ENCODE data around the gene CARF.
"Not testable (repeated sequence)": the region's sequence is repeated elsewhere in the genome, so short reads cannot be mapped to it uniquely, and the experiment has no call there.

Gene CARF

DNA sequence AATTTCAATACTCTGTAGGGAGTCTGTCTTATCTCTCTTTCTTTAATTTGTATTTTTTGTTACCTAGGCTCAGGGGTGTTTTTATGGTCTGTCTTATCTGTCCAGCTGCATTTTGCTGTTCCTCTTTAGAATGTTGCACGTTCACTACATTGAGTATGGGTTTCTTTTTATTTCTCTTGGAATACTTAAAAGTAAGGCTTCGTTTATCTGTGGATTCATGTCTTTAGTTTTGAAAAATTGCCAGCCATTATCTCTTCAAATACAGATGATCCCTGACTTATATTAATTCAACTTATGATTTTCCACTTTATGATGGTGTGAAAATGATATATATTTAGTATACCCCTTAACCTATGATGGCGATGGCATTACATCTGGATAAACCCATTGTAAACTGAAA, 26.9 kb downstream of the CARF start:
- Histone ChIP-seq H3K4me3 (ENCODE audit: low read depth, low read length) (no peak overlapping the region), H3K79me2 (ENCODE audit: control insufficient read depth, insufficient read depth, low read length, unreplicated experiment) (no peaks in the 10 kb centered on the region), H3K27me3 (ENCODE audit: insufficient read depth, low read length) (no peaks in the 10 kb centered on the region), H3K36me3 (ENCODE audit: insufficient read depth, low read length) (no peaks in the 10 kb centered on the region; the same call in 1 of the 2 replicates), H2AFZ (ENCODE audit: low read length, unreplicated experiment) (no peak overlapping the region), H3K27ac (ENCODE audit: low read depth, low read length) (no peak overlapping the region), H3K4me1 (ENCODE audit: control insufficient read depth, insufficient read depth, low read length, unreplicated experiment) (no peaks in the 10 kb centered on the region)

DNA sequence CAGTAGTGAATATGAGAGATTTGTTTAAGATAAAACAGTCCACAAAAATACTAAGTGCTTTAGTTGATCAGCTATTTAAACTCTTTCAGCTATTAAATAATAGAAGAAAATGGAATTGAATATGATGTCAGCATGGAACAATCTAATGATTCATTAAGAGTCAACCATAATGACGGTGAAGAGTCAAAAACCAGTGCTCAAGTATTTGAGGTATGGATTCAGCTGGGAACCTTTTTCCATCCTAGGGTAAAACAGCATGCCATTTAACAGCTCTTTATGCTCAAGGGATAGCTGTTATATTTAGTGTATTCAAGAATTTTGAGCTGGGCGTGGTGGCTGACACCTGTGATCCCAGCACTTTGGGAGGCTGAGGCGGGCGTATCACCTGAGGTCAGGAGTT, 29.7 kb downstream of the CARF start:
- Histone ChIP-seq H3K4me1 (ENCODE audit: control insufficient read depth, insufficient read depth, low read length, unreplicated experiment) (peaks cover 4% of the 10 kb centered on the region), H3K36me3 (ENCODE audit: insufficient read depth, low read length) (peaks cover 5% of the 10 kb centered on the region; the same call in 1 of the 2 replicates), H3K27me3 (ENCODE audit: insufficient read depth, low read length) (no peaks in the 10 kb centered on the region), H3K79me2 (ENCODE audit: control insufficient read depth, insufficient read depth, low read length, unreplicated experiment) (no peaks in the 10 kb centered on the region), H3K27ac (ENCODE audit: low read depth, low read length) (no peak overlapping the region), H3K4me3 (ENCODE audit: low read depth, low read length) (no peak overlapping the region), H2AFZ (ENCODE audit: low read length, unreplicated experiment) (no peak overlapping the region)

DNA sequence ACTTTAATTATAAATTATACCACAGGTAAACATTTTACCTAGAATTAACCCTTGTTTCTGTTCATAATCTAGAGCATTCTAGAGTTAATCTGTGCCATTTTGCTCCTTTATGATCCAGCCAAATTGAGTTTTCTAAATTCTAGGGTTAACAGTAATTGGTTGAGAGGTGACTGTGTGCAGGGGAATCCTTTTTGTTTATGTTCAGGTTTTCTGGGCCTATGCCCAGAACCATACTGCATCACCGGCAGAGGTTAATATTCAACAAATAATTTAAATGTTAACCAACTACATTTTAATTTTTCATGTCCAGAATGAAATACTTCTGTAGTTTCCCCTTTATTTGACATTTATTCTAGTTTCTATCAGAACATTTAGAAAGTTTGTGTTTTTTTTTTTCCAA, 32.3 kb downstream of the CARF start:
- Histone ChIP-seq H3K4me3 (ENCODE audit: low read depth, low read length) (no peak overlapping the region), H3K4me1 (ENCODE audit: control insufficient read depth, insufficient read depth, low read length, unreplicated experiment) (peaks cover 4% of the 10 kb centered on the region), H3K27ac (ENCODE audit: low read depth, low read length) (no peak overlapping the region), H3K36me3 (ENCODE audit: insufficient read depth, low read length) (peaks cover 10% of the 10 kb centered on the region; the same call in 1 of the 2 replicates), H2AFZ (ENCODE audit: low read length, unreplicated experiment) (peak overlapping the region; percentile 10), H3K27me3 (ENCODE audit: insufficient read depth, low read length) (no peaks in the 10 kb centered on the region), H3K79me2 (ENCODE audit: control insufficient read depth, insufficient read depth, low read length, unreplicated experiment) (no peaks in the 10 kb centered on the region)

DNA sequence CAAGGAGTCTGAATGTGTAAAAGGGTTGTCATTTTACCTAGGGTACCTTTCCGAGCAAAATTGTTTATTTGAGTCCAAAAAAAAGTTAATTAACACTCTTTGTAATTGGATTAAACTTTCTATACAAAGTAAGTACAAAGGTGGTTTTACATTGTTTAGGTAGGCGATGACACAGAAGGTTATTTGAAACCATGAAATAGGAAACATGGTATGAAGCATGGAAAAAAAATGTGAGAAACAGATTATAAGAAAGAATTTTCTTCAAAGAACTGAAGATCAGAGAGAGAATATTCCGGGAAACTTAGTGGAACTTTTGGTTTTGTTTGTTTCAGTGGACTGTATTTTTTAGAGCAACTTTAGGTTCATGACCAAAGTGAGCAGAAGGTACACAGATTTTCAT, 32.7 kb downstream of the CARF start:
- no peaks in the 10 kb centered on the region for H3K79me2 ChIP-seq (ENCODE audit: control insufficient read depth, insufficient read depth, low read length, unreplicated experiment)
- H2AFZ ChIP-seq (ENCODE audit: low read length, unreplicated experiment) = peak overlapping the region; percentile 10
- 0 out of 2 replicates have a peak, but pooled peaks cover 10% of the 10 kb centered on the region for H3K36me3 ChIP-seq (ENCODE audit: insufficient read depth, low read length)
- no peak overlapping the region for H3K27ac ChIP-seq (ENCODE audit: low read depth, low read length)
- H3K27me3 ChIP-seq (ENCODE audit: insufficient read depth, low read length) = no peaks in the 10 kb centered on the region
- peaks cover 4% of the 10 kb centered on the region for H3K4me1 ChIP-seq (ENCODE audit: control insufficient read depth, insufficient read depth, low read length, unreplicated experiment)
- H3K4me3 ChIP-seq (ENCODE audit: low read depth, low read length) = no peak overlapping the region

DNA sequence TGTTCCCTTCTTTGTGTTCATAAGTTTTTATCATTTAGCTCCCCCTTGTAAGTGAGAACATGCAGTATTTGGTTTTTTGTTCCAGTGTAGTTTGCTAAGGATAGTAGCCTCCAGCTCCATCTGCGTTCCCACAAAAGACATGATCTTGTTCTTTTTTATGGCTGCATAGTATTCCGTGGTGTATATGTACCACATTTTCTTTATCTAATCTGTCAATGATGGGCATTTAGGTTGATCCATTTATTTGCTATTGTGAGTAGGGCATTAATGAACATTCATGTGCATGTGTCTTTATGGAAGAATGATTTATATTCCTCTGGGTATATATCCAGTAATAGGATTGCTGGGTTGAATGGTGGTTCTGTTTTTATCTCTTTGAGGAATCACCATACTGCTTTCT, 33.4 kb downstream of the CARF start:
- Histone ChIP-seq H3K4me3 (ENCODE audit: low read depth, low read length) (no peak overlapping the region), H3K27me3 (ENCODE audit: insufficient read depth, low read length) (no peaks in the 10 kb centered on the region), H3K36me3 (ENCODE audit: insufficient read depth, low read length) (0 out of 2 replicates have a peak, but pooled peaks cover 10% of the 10 kb centered on the region), H2AFZ (ENCODE audit: low read length, unreplicated experiment) (no peak overlapping the region), H3K4me1 (ENCODE audit: control insufficient read depth, insufficient read depth, low read length, unreplicated experiment) (peaks cover 4% of the 10 kb centered on the region), H3K27ac (ENCODE audit: low read depth, low read length) (no peak overlapping the region), H3K79me2 (ENCODE audit: control insufficient read depth, insufficient read depth, low read length, unreplicated experiment) (no peaks in the 10 kb centered on the region)

DNA sequence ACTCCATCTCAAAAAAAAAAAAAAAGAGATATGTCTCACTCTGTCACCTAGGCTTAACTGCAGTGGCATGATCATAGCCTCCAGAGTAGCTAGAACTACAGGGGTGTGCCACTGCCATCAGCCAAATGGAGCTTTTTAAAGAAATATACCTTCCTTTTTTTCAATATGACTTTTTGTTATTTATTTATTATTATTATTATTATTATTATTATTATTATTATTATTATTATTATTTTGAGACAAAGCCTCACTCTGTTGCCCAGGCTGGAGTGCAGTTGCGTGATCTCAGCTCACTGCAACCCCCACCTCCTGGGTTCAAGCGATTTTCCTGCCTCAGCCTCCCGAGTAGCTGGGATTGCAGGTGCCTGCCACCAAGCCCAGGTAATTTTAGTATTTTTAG, 37.3 kb downstream of the CARF start:
- H3K27me3 ChIP-seq (ENCODE audit: insufficient read depth, low read length); H2AFZ ChIP-seq (ENCODE audit: low read length, unreplicated experiment); H3K4me3 ChIP-seq (ENCODE audit: low read depth, low read length); H3K79me2 ChIP-seq (ENCODE audit: control insufficient read depth, insufficient read depth, low read length, unreplicated experiment); H3K4me1 ChIP-seq (ENCODE audit: control insufficient read depth, insufficient read depth, low read length, unreplicated experiment); H3K27ac ChIP-seq (ENCODE audit: low read depth, low read length); H3K36me3 ChIP-seq (ENCODE audit: insufficient read depth, low read length): not testable (repeated sequence)

DNA sequence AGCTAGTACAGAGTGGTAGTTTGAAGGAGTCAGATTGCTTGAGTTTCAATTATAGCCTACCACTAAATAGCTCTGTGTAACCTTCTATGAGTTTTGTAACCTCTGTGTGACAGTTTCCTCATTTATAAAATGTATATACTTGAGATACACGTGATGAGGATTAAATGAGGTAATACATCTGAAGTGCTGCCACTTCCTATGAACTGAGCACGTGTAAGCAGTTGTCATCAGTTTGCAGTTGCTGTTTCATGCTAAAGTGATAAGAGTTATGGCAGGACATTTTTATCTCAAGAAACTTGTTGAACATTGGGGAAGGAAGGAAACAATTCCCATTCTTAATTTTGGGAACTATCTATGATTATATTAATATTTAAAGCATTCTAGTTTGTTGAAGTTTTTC, 38.5 kb downstream of the CARF start:
- Histone ChIP-seq H3K4me1 (ENCODE audit: control insufficient read depth, insufficient read depth, low read length, unreplicated experiment) (no peaks in the 10 kb centered on the region), H2AFZ (ENCODE audit: low read length, unreplicated experiment) (no peak overlapping the region), H3K4me3 (ENCODE audit: low read depth, low read length) (no peak overlapping the region), H3K27me3 (ENCODE audit: insufficient read depth, low read length) (no peaks in the 10 kb centered on the region), H3K79me2 (ENCODE audit: control insufficient read depth, insufficient read depth, low read length, unreplicated experiment) (no peaks in the 10 kb centered on the region), H3K36me3 (ENCODE audit: insufficient read depth, low read length) (0 out of 2 replicates have a peak, but pooled peaks cover 8% of the 10 kb centered on the region), H3K27ac (ENCODE audit: low read depth, low read length) (no peak overlapping the region)

DNA sequence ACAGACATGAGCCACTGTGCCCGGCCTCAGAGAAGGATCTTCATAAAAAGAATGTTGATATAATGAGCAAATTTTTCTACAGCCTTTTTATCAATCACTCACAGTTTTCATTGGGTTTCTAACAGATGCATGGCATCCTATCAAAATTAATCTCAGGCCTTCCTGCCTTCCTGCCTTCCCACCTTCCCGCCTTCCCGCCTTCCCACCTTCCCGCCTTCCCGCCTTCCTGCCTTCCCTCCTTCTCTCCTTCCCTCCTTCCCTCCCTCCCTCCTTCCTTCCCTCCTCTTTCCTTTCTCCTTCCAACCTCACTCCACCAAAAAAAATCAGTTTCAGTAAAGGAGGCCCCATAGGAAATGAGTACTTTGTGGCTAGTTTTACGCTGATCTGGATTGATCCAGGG, 48.4 kb downstream of the CARF start:
- no peaks in the 10 kb centered on the region for H3K79me2 ChIP-seq (ENCODE audit: control insufficient read depth, insufficient read depth, low read length, unreplicated experiment)
- no peaks in the 10 kb centered on the region for H3K4me1 ChIP-seq (ENCODE audit: control insufficient read depth, insufficient read depth, low read length, unreplicated experiment)
- no peak overlapping the region for H3K4me3 ChIP-seq (ENCODE audit: low read depth, low read length)
- H3K27me3 ChIP-seq (ENCODE audit: insufficient read depth, low read length) = no peaks in the 10 kb centered on the region
- no peaks in the 10 kb centered on the region for H3K36me3 ChIP-seq (ENCODE audit: insufficient read depth, low read length)
- H3K27ac ChIP-seq (ENCODE audit: low read depth, low read length) = no peak overlapping the region
- no peak overlapping the region for H2AFZ ChIP-seq (ENCODE audit: low read length, unreplicated experiment)

DNA sequence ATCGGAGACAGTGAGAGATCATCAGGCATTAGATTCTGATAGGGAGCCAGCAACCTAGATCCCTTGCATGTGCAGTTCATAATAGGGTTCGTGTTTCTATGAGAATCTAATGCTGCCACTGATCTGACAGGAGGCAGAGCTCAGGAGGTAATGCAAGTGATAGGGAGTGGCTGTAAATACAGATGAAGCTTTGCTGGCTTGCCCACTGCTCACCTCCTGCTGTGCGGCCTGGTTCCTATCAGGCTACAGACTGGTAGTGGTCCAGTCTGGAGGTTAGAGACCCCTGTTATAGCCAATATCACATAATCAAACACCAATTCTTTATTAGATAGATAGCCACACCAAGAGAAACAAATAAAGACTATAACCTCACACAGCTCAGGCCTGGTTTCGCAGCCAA, 51.6 kb downstream of the CARF start:
- no peaks in the 10 kb centered on the region for H3K36me3 ChIP-seq (ENCODE audit: insufficient read depth, low read length)
- no peak overlapping the region for H3K4me3 ChIP-seq (ENCODE audit: low read depth, low read length)
- H3K27me3 ChIP-seq (ENCODE audit: insufficient read depth, low read length) = no peaks in the 10 kb centered on the region
- H3K79me2 ChIP-seq (ENCODE audit: control insufficient read depth, insufficient read depth, low read length, unreplicated experiment) = no peaks in the 10 kb centered on the region
- H3K4me1 ChIP-seq (ENCODE audit: control insufficient read depth, insufficient read depth, low read length, unreplicated experiment) = peaks cover 3% of the 10 kb centered on the region
- H3K27ac ChIP-seq (ENCODE audit: low read depth, low read length) = no peak overlapping the region
- no peak overlapping the region for H2AFZ ChIP-seq (ENCODE audit: low read length, unreplicated experiment)

DNA sequence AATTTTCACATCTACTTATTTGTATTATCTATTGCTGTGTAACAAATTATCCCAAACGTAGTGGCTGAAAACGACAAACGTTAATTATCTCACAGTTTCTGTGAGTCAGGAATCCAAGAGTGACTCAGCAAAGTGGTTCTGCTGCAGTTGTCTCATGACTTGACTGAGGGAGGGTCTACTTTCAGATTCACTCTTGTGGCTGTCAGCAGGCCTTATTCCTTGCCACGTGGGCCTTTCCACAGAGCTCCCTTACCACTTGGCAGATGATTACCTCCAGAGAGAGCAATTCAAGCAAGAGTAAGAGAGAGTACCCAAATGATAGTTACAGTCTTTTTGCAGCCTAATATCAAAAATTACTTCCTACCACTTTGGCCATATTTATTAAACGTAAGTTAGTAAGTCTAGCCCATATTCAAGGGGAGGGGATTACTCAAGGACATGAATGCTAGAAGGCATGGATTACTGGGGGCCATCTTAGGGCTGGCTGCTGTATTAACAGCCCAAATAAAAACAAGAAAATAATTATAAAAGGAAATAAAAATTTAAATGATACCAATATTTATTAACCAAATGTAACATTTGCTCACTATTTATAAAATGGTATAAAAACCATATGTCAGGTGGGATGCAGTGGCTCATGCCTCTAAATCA, 53.9 kb downstream of the CARF start:
- Histone ChIP-seq H3K4me3 (ENCODE audit: low read depth, low read length) (no peak overlapping the region), H3K79me2 (ENCODE audit: control insufficient read depth, insufficient read depth, low read length, unreplicated experiment) (no peaks in the 10 kb centered on the region), H3K4me1 (ENCODE audit: control insufficient read depth, insufficient read depth, low read length, unreplicated experiment) (peaks cover 3% of the 10 kb centered on the region), H2AFZ (ENCODE audit: low read length, unreplicated experiment) (peak overlapping the region; percentile 35), H3K27me3 (ENCODE audit: insufficient read depth, low read length) (no peaks in the 10 kb centered on the region), H3K36me3 (ENCODE audit: insufficient read depth, low read length) (no peaks in the 10 kb centered on the region), H3K27ac (ENCODE audit: low read depth, low read length) (peak overlapping the region; percentile 36)

DNA sequence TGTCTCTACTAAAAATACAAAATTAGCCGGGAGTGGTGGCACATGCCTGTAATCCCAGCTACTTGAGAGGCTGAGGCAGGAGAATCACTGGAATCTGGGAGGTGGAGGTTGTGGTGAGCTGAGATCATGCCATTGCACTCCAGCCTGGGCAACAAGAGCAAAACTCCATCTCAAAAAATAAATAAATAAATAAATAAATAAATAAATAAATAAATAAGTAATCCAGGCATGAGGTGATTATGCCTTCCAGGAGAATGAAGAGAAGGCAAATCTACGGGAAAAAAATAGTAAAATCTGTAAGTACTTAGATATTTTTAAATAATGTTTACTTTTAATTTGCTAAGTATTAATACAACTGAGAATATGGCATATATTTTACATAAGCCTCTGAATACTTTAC, 57.3 kb downstream of the CARF start:
- H2AFZ ChIP-seq (ENCODE audit: low read length, unreplicated experiment); H3K79me2 ChIP-seq (ENCODE audit: control insufficient read depth, insufficient read depth, low read length, unreplicated experiment); H3K27ac ChIP-seq (ENCODE audit: low read depth, low read length); H3K27me3 ChIP-seq (ENCODE audit: insufficient read depth, low read length); H3K4me1 ChIP-seq (ENCODE audit: control insufficient read depth, insufficient read depth, low read length, unreplicated experiment); H3K4me3 ChIP-seq (ENCODE audit: low read depth, low read length); H3K36me3 ChIP-seq (ENCODE audit: insufficient read depth, low read length): not testable (repeated sequence)

Data from ACC112 (cell line).